GM11168 (cell line): Measurements from ENCODE around the gene NAP1L1.
"Not testable (repeated sequence)": the region's sequence is repeated elsewhere in the genome, so short reads cannot be mapped to it uniquely, and the experiment has no call there.

Source experiments
- in situ Hi-C: fragments of 300-500 bp; cut with MboI; formaldehyde crosslinking; loops from one replicate; pipeline ENCODE4 v1.12.0; 2022; ENCODE audit warnings: low sequenced_read_pairs; ENCODE audit not compliant: unreplicated experiment

The NAP1L1 gene

GRCh38 chr12:75997658-75998057 lies 86.8 kb downstream of the NAP1L1 start:
- in situ Hi-C loops: no loop called here

DNA sequence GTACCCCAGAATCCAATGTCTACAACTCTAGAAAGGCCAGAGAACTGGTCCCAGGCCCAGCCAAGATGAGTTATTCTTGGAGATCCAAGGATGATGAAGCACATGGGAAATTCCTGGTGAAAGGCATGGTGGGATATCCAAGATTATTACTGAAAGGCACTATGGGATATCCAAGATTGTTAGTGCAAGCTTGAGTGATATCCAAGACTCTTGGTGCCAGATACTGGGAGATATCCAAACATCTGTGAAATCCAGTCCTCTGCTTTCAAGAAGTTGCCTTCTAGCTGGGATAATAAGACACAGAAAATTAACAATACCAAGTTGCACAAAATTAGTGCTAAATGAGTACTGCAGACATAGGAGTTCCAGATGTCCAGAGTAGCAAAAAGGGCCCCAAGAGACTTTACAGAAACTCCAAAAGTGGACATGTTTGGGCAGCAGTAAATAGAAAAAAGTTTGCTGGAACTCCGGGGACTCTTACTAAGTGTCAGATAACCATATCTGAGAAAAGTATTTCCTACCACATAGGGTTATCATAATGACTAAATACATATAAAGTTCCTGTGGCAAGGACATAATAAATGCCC lies 87.5 kb downstream of the NAP1L1 start:
- in situ Hi-C loops: no loop called here

GRCh38 chr12:75995691-75996090 lies 88.8 kb downstream of the NAP1L1 start:
- in situ Hi-C loops: no loop called here

- in situ Hi-C loops: no loop called here
Observed at GRCh38 chr12:75994069-75994740, 90.3 kb downstream of the NAP1L1 start.

- in situ Hi-C loops: no loop called here
Observed at GRCh38 chr12:75991753-75992152, 92.7 kb downstream of the NAP1L1 start.

DNA sequence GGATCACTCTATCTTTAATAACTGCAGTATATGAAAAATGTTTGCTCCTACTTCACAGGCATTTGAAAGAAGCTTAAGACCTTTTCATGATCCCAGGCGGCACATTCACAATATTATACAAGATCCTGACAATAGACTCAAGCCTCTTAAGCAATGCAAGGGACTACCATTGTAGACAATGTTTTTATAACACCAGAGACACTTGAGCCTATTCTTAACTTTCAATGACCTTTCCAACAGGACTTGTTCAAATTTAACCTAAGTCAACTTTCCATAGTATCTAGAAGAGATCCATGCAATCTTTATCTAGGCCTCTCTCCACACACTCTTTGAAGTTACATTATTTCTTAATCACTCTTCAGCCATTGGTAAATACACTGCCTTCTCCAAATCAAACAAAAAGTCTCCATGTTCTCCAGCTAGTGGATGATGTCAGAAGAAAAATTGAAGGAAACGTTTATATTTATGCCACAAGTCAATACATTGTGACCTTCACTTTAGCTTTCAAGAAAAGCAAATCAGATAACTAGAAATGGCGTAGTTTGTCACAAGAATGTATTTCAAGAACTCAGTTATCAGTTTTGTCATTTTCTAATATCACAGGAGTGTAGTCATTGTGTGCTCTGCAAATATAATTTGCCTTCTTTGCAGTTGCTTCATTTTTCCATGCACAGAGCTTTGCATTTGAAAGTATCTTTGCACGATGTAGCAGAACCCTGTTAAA lies 94.1 kb downstream of the NAP1L1 start:
- in situ Hi-C loops: no loop called here

DNA sequence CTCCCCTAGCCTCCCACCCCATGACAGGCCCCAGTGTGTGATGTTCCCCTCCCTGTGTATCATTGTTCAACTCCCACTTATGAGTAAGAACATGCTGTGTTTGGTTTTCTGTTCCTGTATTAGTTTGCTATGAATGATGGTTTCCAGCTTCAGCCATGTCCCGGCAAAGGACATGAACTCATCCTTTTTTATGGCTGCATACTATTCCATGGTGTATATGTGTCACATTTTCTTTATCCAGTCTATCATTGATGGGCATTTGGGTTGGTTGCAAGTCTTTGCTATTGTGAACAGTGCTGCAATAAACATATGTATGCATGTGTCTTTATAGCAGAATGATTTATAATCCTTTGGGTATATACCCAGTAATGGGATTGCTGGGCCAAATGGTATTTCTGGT lies 96.8 kb downstream of the NAP1L1 start:
- in situ Hi-C loops: not testable (repeated sequence)
